GM23338 (cell line): ENCODE results near the gene PNP. TPM values are rescaled to one million over a fixed set of nuclear protein-coding genes. Genes with fewer than 3 reads are reported as not detected.

Experiments
- ATAC-seq: fragments of 200-7000 bp; cut with Tn5 transposase; 3 replicates; pipeline ENCODE4 v1.9.1; 2020
- DNase-seq: peaks from one replicate; pipeline ENCODE4 v3.0.0-alpha.2; 2015; ENCODE audit warnings: low spot score
- H2AFZ ChIP-seq: fragments of 200-600 bp; sonication (generic); 2 replicates; pipeline ENCODE4 v1.8.0; 2016; ENCODE audit warnings: antibody characterized with exemption, mild to moderate bottlenecking, moderate library complexity
- H3F3A ChIP-seq: fragments of 200-600 bp; sonication (generic); replicated peaks from 2 replicates; pipeline ENCODE4 v1.8.0; 2017; ENCODE audit warnings: antibody characterized with exemption, mixed run types, low read depth
- H3K27ac ChIP-seq: fragments of 200-600 bp; sonication (generic); 2 replicates; pipeline ENCODE4 v1.6.1; 2016; ENCODE audit warnings: low read depth
- H3K27me3 ChIP-seq: fragments of 200-600 bp; sonication (generic); 2 replicates; pipeline ENCODE4 v1.8.0; 2016; ENCODE audit warnings: mild to moderate bottlenecking, mixed run types, moderate library complexity; ENCODE audit not compliant: insufficient read depth
- H3K36me3 ChIP-seq: fragments of 200-600 bp; sonication (generic); 2 replicates; pipeline ENCODE4 v1.8.0; 2016; ENCODE audit warnings: mild to moderate bottlenecking; ENCODE audit not compliant: insufficient read depth
- H3K4me1 ChIP-seq: fragments of 200-600 bp; sonication (generic); 2 replicates; pipeline ENCODE4 v1.8.0; 2016; ENCODE audit warnings: mild to moderate bottlenecking, moderate library complexity; ENCODE audit not compliant: insufficient read depth
- H3K4me2 ChIP-seq: fragments of 200-600 bp; sonication (generic); 2 replicates; pipeline ENCODE4 v1.7.1; 2017; ENCODE audit warnings: mixed run types
- H3K4me3 ChIP-seq: fragments of 200-600 bp; sonication (generic); 2 replicates; pipeline ENCODE4 v1.6.1; 2016; ENCODE audit warnings: mixed run types
- H3K79me2 ChIP-seq: fragments of 200-600 bp; sonication (generic); replicated peaks from 2 replicates; pipeline ENCODE4 v1.8.0; 2017; ENCODE audit warnings: mild to moderate bottlenecking; ENCODE audit not compliant: insufficient read depth
- H3K9me2 ChIP-seq: fragments of 200-600 bp; sonication (generic); 2 replicates; pipeline ENCODE4 v1.8.0; 2017; ENCODE audit not compliant: insufficient read depth
- H4K20me1 ChIP-seq: fragments of 200-600 bp; sonication (generic); replicated peaks from 2 replicates; pipeline ENCODE4 v1.8.0; 2017; ENCODE audit warnings: mild to moderate bottlenecking; ENCODE audit not compliant: insufficient read depth
- H3K27ac Mint-ChIP-seq: 2 replicates; pipeline ENCODE4 v1.8.0; 2020; ENCODE audit warnings: inconsistent platforms, mild to moderate bottlenecking, moderate library complexity, mixed read lengths
- H3K27me3 Mint-ChIP-seq: 3 replicates; pipeline ENCODE4 v1.8.0; 2022; ENCODE audit warnings: low read depth, mild to moderate bottlenecking, moderate library complexity, mixed read lengths, inconsistent platforms; ENCODE audit not compliant: insufficient read depth, poor library complexity
- H3K36me3 Mint-ChIP-seq: 3 replicates; pipeline ENCODE4 v1.8.0; 2021; ENCODE audit warnings: low read depth, mild to moderate bottlenecking, inconsistent platforms, moderate library complexity, mixed read lengths
- H3K4me1 Mint-ChIP-seq: 3 replicates; pipeline ENCODE4 v1.8.0; 2020; ENCODE audit warnings: mild to moderate bottlenecking, inconsistent platforms, mixed read lengths
- H3K4me3 Mint-ChIP-seq: 3 replicates; pipeline ENCODE4 v1.8.0; 2021; ENCODE audit warnings: moderate library complexity, mild to moderate bottlenecking, inconsistent platforms, mixed read lengths
- H3K9me3 Mint-ChIP-seq: 3 replicates; pipeline ENCODE4 v1.8.0; 2020; ENCODE audit warnings: moderate library complexity, mild to moderate bottlenecking, inconsistent platforms, mixed read lengths
- EZH2 ChIP-seq: fragments of 200-600 bp; sonication (generic); IDR thresholded peaks from one replicate; pipeline ENCODE4 v1.8.0; 2017; ENCODE audit warnings: antibody characterized with exemption, mild to moderate bottlenecking, low read depth; ENCODE audit not compliant: unreplicated experiment
- POLR2AphosphoS5 ChIP-seq: IDR thresholded peaks from 2 replicates; pipeline ENCODE4 v1.6.1; 2016; ENCODE audit warnings: antibody characterized with exemption, low read depth
- STAT1 ChIP-seq: IDR thresholded peaks from one replicate; pipeline ENCODE4 v1.6.1; 2016; ENCODE audit warnings: antibody characterized with exemption; ENCODE audit not compliant: unreplicated experiment
- ZNF114 ChIP-seq: fragments of 250-450 bp; sonication (Bioruptor Pico); IDR thresholded peaks from 2 replicates; pipeline ENCODE4 v1.5.0; 2020; ENCODE audit warnings: mild to moderate bottlenecking, moderate library complexity
- polyA plus RNA-seq: library from polyadenylated mRNA; unstranded; fragments of >200 nt; fragmentation: Nextera tagmentation; extraction: Ambion mirVana; gene quantifications from 2 replicates; pipeline ENCODE4 v1.2.1, GENCODE V29; 2016
- total RNA-seq: library from RNA; depleted of rRNA; stranded (reverse); fragments of >200 nt; shearing (Covaris generic); gene quantifications from 2 replicates; pipeline ENCODE4 v1.2.3, GENCODE V29; 2014
- TF ChIP-seq, protein P1 (sequence below): IDR thresholded peaks from 2 replicates; pipeline ENCODE4 v1.6.1; 2016; ENCODE audit warnings: antibody characterized with exemption
- TF ChIP-seq, protein P2 (sequence below): IDR thresholded peaks from one replicate; pipeline ENCODE4 v1.6.1; 2018; ENCODE audit warnings: antibody characterized with exemption; ENCODE audit not compliant: unreplicated experiment
- TF ChIP-seq, protein P3 (sequence below), 2 experiments: fragments of 200-600 bp in 1 of 2; sonication (generic) in 1 of 2; conservative IDR thresholded peaks; 2 replicates each; pipeline versions ENCODE4 v1.5.1 to v1.6.1; 2016 to 2017; ENCODE audit warnings: antibody characterized with exemption in 2 of 2, low read depth in 2 of 2, mild to moderate bottlenecking in 2 of 2, moderate library complexity in 1 of 2

Gene PNP
- total and polyA plus RNA-seq, 2 experiments from 2014 or later, result 60.7 to 102 TPM

DNA sequence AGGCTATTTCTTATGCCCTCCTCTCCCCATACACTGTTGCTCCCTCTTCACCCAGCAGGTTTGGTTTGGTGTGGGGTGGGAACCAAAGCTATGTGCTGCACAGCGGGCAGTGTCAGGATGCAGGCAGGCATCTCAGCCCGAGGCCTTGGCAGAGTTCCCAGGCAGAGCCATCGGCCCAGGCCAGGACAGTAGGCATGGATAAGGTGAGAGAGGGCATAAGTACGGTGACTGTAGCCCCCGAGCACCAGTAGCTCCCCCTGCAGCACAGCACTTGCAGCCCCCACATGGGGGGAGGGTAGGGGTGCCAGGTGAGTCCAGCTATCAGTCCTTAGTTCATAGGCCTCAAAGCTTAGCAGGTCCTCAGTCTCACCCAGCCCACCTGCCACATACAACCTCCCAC lies 40.4 kb upstream of the PNP start (continued):
- TF ChIP-seq, protein P1, sequence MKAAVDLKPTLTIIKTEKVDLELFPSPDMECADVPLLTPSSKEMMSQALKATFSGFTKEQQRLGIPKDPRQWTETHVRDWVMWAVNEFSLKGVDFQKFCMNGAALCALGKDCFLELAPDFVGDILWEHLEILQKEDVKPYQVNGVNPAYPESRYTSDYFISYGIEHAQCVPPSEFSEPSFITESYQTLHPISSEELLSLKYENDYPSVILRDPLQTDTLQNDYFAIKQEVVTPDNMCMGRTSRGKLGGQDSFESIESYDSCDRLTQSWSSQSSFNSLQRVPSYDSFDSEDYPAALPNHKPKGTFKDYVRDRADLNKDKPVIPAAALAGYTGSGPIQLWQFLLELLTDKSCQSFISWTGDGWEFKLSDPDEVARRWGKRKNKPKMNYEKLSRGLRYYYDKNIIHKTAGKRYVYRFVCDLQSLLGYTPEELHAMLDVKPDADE, result no peak
- TF ChIP-seq ZNF114 (CRISPR knock-in tag), result no peak
- TF ChIP-seq, protein P2, sequence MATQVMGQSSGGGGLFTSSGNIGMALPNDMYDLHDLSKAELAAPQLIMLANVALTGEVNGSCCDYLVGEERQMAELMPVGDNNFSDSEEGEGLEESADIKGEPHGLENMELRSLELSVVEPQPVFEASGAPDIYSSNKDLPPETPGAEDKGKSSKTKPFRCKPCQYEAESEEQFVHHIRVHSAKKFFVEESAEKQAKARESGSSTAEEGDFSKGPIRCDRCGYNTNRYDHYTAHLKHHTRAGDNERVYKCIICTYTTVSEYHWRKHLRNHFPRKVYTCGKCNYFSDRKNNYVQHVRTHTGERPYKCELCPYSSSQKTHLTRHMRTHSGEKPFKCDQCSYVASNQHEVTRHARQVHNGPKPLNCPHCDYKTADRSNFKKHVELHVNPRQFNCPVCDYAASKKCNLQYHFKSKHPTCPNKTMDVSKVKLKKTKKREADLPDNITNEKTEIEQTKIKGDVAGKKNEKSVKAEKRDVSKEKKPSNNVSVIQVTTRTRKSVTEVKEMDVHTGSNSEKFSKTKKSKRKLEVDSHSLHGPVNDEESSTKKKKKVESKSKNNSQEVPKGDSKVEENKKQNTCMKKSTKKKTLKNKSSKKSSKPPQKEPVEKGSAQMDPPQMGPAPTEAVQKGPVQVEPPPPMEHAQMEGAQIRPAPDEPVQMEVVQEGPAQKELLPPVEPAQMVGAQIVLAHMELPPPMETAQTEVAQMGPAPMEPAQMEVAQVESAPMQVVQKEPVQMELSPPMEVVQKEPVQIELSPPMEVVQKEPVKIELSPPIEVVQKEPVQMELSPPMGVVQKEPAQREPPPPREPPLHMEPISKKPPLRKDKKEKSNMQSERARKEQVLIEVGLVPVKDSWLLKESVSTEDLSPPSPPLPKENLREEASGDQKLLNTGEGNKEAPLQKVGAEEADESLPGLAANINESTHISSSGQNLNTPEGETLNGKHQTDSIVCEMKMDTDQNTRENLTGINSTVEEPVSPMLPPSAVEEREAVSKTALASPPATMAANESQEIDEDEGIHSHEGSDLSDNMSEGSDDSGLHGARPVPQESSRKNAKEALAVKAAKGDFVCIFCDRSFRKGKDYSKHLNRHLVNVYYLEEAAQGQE, result no peak
- TF ChIP-seq POLR2AphosphoS5, result no peak
- TF ChIP-seq STAT1, result no peak

DNA sequence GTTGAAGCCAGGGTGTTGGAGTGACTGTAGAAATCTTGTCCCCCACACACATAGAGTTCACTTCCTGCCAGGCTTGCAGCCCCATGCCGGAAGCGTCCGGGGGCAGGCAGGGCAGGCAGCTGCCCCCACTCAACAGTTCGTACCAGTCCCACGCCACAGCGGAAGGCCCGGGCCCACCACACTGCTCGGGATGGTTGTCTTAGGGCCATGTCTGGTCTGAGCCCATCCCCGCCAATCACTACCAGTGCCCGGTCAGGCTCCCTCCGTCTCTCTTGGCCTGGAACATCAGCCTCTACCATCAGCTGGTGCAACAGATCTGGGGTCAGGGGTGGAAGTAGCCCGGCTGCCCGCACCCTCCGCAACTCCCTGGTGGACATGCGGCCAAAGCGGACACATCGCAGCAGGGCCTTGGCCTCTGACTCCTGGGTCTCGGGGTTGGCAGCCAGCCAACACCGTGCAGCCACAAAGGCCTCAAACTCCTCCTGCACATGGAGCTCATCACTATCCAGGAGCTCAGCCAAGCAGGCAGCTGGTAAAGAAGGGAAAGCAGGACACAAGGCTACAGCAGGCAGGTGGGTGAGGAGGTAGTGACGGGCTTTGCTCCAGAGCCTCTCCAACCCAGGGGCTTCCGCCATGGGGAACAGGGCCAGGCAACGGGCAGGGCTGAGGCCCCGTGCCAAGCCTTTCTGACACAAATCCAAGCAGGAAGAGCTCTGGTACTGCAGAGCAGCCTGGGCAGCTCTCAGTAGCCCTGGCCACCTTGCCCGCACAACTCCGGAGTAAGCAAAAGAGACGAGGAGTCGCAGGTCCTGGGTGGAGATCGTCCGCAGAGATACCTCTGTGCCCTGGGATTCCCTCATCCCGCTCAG lies 39.2 kb upstream of the PNP start:
- no peak overlapping the region; the same call in 1 of the 2 replicates for H2AFZ ChIP-seq
- peaks cover 6% of the 10 kb centered on the region for H3K4me1 ChIP-seq
- H3K4me3 Mint-ChIP-seq, result no peak overlapping the region
- H3K4me1 Mint-ChIP-seq, result peaks cover 15% of the 10 kb centered on the region; the same call in 2 of the 3 replicates
- H3K9me2 ChIP-seq, result peaks cover 5% of the 10 kb centered on the region; the same call in 1 of the 2 replicates
- ATAC-seq (no peak), DNase-seq (no peak)
- 0 out of 2 replicates have a peak, but pooled peaks cover 2% of the 10 kb centered on the region for H3F3A ChIP-seq
- H4K20me1 ChIP-seq, result no peaks in the 10 kb centered on the region
- H3K79me2 ChIP-seq, result no peaks in the 10 kb centered on the region
- H3K27ac Mint-ChIP-seq, result no peak overlapping the region; the same call in 1 of the 2 replicates
- no peak overlapping the region for H3K4me3 ChIP-seq
- H3K4me2 ChIP-seq, result no peak overlapping the region
- H3K36me3 ChIP-seq, result no peaks in the 10 kb centered on the region
- no peak overlapping the region for H3K27ac ChIP-seq
- H3K27me3 Mint-ChIP-seq, result peaks cover 14% of the 10 kb centered on the region
- no peaks in the 10 kb centered on the region for H3K36me3 Mint-ChIP-seq
- H3K9me3 Mint-ChIP-seq, result no peaks in the 10 kb centered on the region
- peaks cover 15% of the 10 kb centered on the region for H3K27me3 ChIP-seq
- no peak for TF ChIP-seq EZH2
- no peak for TF ChIP-seq STAT1
- TF ChIP-seq, protein P2, result no peak
- TF ChIP-seq, protein P3, sequence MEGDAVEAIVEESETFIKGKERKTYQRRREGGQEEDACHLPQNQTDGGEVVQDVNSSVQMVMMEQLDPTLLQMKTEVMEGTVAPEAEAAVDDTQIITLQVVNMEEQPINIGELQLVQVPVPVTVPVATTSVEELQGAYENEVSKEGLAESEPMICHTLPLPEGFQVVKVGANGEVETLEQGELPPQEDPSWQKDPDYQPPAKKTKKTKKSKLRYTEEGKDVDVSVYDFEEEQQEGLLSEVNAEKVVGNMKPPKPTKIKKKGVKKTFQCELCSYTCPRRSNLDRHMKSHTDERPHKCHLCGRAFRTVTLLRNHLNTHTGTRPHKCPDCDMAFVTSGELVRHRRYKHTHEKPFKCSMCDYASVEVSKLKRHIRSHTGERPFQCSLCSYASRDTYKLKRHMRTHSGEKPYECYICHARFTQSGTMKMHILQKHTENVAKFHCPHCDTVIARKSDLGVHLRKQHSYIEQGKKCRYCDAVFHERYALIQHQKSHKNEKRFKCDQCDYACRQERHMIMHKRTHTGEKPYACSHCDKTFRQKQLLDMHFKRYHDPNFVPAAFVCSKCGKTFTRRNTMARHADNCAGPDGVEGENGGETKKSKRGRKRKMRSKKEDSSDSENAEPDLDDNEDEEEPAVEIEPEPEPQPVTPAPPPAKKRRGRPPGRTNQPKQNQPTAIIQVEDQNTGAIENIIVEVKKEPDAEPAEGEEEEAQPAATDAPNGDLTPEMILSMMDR (conservative IDR thresholded peaks at IDR 0.05; ENCODE audit: low read depth in 2 of 2), result no peak
